Hepatocyte (in vitro differentiated cells): ENCODE results near the gene FBXL20.

Experiments
- EZH2 ChIP-seq: fragments of 200-600 bp; sonication (generic); IDR thresholded peaks from 2 replicates; pipeline ENCODE4 v1.6.1; 2016; ENCODE audit warnings: antibody characterized with exemption, mild to moderate bottlenecking, borderline replicate concordance
- EZH2phosphoT487 ChIP-seq: fragments of 200-600 bp; sonication (generic); IDR thresholded peaks from one replicate; pipeline ENCODE4 v1.6.1; 2018; ENCODE audit warnings: antibody characterized with exemption, mild to moderate bottlenecking, low read depth, moderate library complexity; ENCODE audit not compliant: unreplicated experiment, severe bottlenecking
- TF ChIP-seq, protein P1 (sequence below): fragments of 200-600 bp; sonication (generic); IDR thresholded peaks from 2 replicates; pipeline ENCODE4 v1.5.1; 2016; ENCODE audit warnings: antibody characterized with exemption, mild to moderate bottlenecking; ENCODE audit not compliant: poor library complexity

DNA sequence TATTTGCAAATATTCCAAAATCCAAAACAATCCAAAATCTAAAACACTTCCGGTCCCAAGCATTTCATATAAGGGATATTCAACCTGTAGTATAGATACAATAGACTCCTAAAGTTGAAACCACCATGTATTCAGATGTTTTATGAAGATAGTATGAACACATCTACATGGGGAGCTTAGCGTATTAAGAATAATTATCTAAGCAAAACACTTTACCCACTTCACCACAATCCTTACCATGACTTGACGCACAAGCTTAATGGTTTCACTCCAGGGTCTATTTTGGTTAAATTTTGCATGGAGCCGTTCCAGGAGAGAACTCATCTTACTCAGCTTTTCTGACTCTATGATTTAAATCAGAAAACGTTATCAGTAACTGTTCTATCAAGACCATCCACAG is 46.1 kb upstream of the FBXL20 start:
- no peak for TF ChIP-seq EZH2phosphoT487
- TF ChIP-seq, protein P1, sequence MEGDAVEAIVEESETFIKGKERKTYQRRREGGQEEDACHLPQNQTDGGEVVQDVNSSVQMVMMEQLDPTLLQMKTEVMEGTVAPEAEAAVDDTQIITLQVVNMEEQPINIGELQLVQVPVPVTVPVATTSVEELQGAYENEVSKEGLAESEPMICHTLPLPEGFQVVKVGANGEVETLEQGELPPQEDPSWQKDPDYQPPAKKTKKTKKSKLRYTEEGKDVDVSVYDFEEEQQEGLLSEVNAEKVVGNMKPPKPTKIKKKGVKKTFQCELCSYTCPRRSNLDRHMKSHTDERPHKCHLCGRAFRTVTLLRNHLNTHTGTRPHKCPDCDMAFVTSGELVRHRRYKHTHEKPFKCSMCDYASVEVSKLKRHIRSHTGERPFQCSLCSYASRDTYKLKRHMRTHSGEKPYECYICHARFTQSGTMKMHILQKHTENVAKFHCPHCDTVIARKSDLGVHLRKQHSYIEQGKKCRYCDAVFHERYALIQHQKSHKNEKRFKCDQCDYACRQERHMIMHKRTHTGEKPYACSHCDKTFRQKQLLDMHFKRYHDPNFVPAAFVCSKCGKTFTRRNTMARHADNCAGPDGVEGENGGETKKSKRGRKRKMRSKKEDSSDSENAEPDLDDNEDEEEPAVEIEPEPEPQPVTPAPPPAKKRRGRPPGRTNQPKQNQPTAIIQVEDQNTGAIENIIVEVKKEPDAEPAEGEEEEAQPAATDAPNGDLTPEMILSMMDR: no peak
- TF ChIP-seq EZH2: no peak
